Endometrium (tissue), 2 donors: ENCODE results near the gene ATP10A.
A peak's percentile ranks its signal among the peaks of the same experiment; 100 is the strongest.
"Not testable (repeated sequence)": the region's sequence is repeated elsewhere in the genome, so short reads cannot be mapped to it uniquely, and the experiment has no call there.

ENCODE experiments used
- FAIRE-seq: peaks from 2 replicates; lab custom pipeline; 2012; peaks lifted over from hg19 to GRCh38; lab: Jason Lieb, UNC
- donor health status: control.
- donor health status: control.

Gene ATP10A

GRCh38 chr15:25882466-25882865 is 19.3 kb upstream of the ATP10A start:
- FAIRE-seq: no peak

- FAIRE-seq: not testable (repeated sequence)
Observed at GRCh38 chr15:25880877-25881276, 17.8 kb upstream of the ATP10A start.

- no peak for FAIRE-seq
Observed at GRCh38 chr15:25880411-25880810, 17.3 kb upstream of the ATP10A start.

GRCh38 chr15:25879438-25879837 is 16.3 kb upstream of the ATP10A start:
- no peak for FAIRE-seq

GRCh38 chr15:25877681-25878080 is 14.6 kb upstream of the ATP10A start:
- no peak for FAIRE-seq

- FAIRE-seq: no peak
Observed at GRCh38 chr15:25876231-25877140, 13.4 kb upstream of the ATP10A start.

- FAIRE-seq: no peak
Observed at GRCh38 chr15:25875566-25875965, 12.4 kb upstream of the ATP10A start.

- peak; percentile 53 for FAIRE-seq
Observed at GRCh38 chr15:25874379-25874778, 11.3 kb upstream of the ATP10A start.

GRCh38 chr15:25871403-25871802 is 8.3 kb upstream of the ATP10A start:
- no peak for FAIRE-seq

GRCh38 chr15:25870938-25871337 is 7.8 kb upstream of the ATP10A start:
- FAIRE-seq: no peak

GRCh38 chr15:25869701-25870100 is 6.6 kb upstream of the ATP10A start:
- FAIRE-seq: no peak

- no peak for FAIRE-seq
Observed at GRCh38 chr15:25866874-25867273, 3.7 kb upstream of the ATP10A start.

GRCh38 chr15:25866251-25866650 is 3.1 kb upstream of the ATP10A start:
- FAIRE-seq: no peak

GRCh38 chr15:25864966-25865365 is 1.8 kb upstream of the ATP10A start:
- FAIRE-seq: no peak

GRCh38 chr15:25863968-25864580 is 947 bp upstream of the ATP10A start:
- FAIRE-seq: no peak

- no peak for FAIRE-seq
Observed at GRCh38 chr15:25862472-25863110, 536 bp downstream of the ATP10A start.

- FAIRE-seq: no peak
Observed at GRCh38 chr15:25862071-25862471, 1.1 kb downstream of the ATP10A start.

- no peak for FAIRE-seq
Observed at GRCh38 chr15:25860885-25861866, 2.0 kb downstream of the ATP10A start.

- FAIRE-seq: no peak
Observed at GRCh38 chr15:25859838-25860645, 3.1 kb downstream of the ATP10A start.

GRCh38 chr15:25858952-25859760 is 4.0 kb downstream of the ATP10A start:
- no peak for FAIRE-seq
